Panc1 (cell line): Measurements from ENCODE around the gene DNAJC18. TPM values are rescaled to one million over a fixed set of nuclear protein-coding genes. Genes with fewer than 3 reads are reported as not detected.

Source experiments
- ATAC-seq: fragments of 200-7000 bp; cut with Tn5 transposase; 2 replicates; pipeline ENCODE4 v1.9.1; 2020; ENCODE audit warnings: mild to moderate bottlenecking, moderate library complexity
- BruUV-seq: library from RNA; stranded (reverse); fragments of 400-500 nt; replicated peaks from 2 replicates; lab custom pipeline; 2021; lab: Mats Ljungman, UMichigan
- CTCF ChIA-PET: fragments of 300-600 bp; sonication (Branson Sonifier 250); formaldehyde crosslinking; loops from one replicate; lab custom pipeline; 2022; ENCODE audit warnings: antibody characterized with exemption; lab: Charles Lee
- POLR2A ChIA-PET: fragments of 300-600 bp; sonication (Branson Sonifier 250); formaldehyde crosslinking; loops from one replicate; lab custom pipeline; 2022; ENCODE audit warnings: antibody characterized with exemption; lab: Charles Lee
- DNase-seq: peaks from one replicate; pipeline ENCODE4 v3.0.0-alpha.2; 2010; ENCODE audit warnings: low read depth, low spot score
- H3K27ac ChIP-seq: 2 replicates; pipeline ENCODE4 v1.5.1; 2011; ENCODE audit warnings: mild to moderate bottlenecking, low read length, inconsistent platforms
- H3K27me3 ChIP-seq: fragments of 200-500 bp; sonication (Bioruptor generic); 2 replicates; pipeline ENCODE4 v1.6.0; 2014; ENCODE audit warnings: low read length, inconsistent platforms; ENCODE audit not compliant: control insufficient read depth, insufficient read depth
- H3K36me3 ChIP-seq: fragments of 200-500 bp; sonication (Bioruptor generic); 2 replicates; pipeline ENCODE4 v1.5.1; 2014; ENCODE audit warnings: inconsistent platforms, mild to moderate bottlenecking, low read length, moderate library complexity; ENCODE audit not compliant: control insufficient read depth, insufficient read depth
- H3K4me1 ChIP-seq: 2 replicates; pipeline ENCODE4 v1.5.1; 2011; ENCODE audit warnings: inconsistent platforms, mild to moderate bottlenecking, low read length, moderate library complexity; ENCODE audit not compliant: control insufficient read depth, insufficient read depth
- H3K4me3 ChIP-seq, 2 experiments: 2 replicates each; pipeline ENCODE4 v1.5.1; 2011 to 2012; ENCODE audit warnings: low read depth in 2 of 2, low read length in 2 of 2, mild to moderate bottlenecking in 2 of 2, inconsistent platforms in 1 of 2, moderate library complexity in 1 of 2
- H3K9me3 ChIP-seq: fragments of 200-500 bp; sonication (Bioruptor generic); 2 replicates; pipeline ENCODE4 v1.5.1; 2014; ENCODE audit warnings: low read depth, mild to moderate bottlenecking, inconsistent platforms, low read length, moderate library complexity; ENCODE audit not compliant: control insufficient read depth, insufficient read depth
- POLR2AphosphoS5 ChIP-seq: IDR thresholded peaks from 2 replicates; pipeline ENCODE4 v1.6.1; 2012; ENCODE audit warnings: mild to moderate bottlenecking, low read depth, low read length, moderate library complexity
- SIN3A ChIP-seq: IDR thresholded peaks from 2 replicates; pipeline ENCODE4 v1.6.1; 2012; ENCODE audit warnings: low read depth, mild to moderate bottlenecking, low read length, moderate library complexity, borderline replicate concordance; ENCODE audit not compliant: insufficient read depth
- TCF7L2 ChIP-seq: IDR thresholded peaks from 2 replicates; pipeline ENCODE4 v1.6.1; 2011; ENCODE audit warnings: mild to moderate bottlenecking, low read depth, low read length, inconsistent platforms
- in situ Hi-C: cut with HindIII; loops from 2 replicates; pipeline ENCODE4 v1.10.0; 2016; ENCODE audit warnings: low sequenced_read_pairs, low pct_unique_long_range_greater_than_20kb
- intact Hi-C: fragments of 100-400 bp; cut with micrococcal nuclease; formaldehyde crosslinking; loops from one replicate; pipeline ENCODE4 v1.10.0; 2022; ENCODE audit not compliant: unreplicated experiment
- total RNA-seq: library from RNA; stranded (reverse); gene quantifications from one replicate; pipeline ENCODE4 v1.2.1, GENCODE V29; 2021; ENCODE audit not compliant: unreplicated experiment
- TF ChIP-seq, protein P1 (sequence below), 2 experiments: IDR thresholded peaks; 2 replicates each; pipeline ENCODE4 v1.6.1; 2011 to 2012; ENCODE audit warnings: low read depth in 2 of 2, control low read depth in 1 of 2, low read length in 1 of 2, mild to moderate bottlenecking in 1 of 2, moderate library complexity in 1 of 2; ENCODE audit not compliant: insufficient read depth in 1 of 2
- TF ChIP-seq, protein P2 (sequence below): fragments of 450-650 bp; IDR thresholded peaks from 2 replicates; pipeline ENCODE4 v1.5.1; 2017; ENCODE audit warnings: mild to moderate bottlenecking

Gene DNAJC18
- total RNA-seq, 1 experiment from 2014 or later = 8.8 TPM

DNA sequence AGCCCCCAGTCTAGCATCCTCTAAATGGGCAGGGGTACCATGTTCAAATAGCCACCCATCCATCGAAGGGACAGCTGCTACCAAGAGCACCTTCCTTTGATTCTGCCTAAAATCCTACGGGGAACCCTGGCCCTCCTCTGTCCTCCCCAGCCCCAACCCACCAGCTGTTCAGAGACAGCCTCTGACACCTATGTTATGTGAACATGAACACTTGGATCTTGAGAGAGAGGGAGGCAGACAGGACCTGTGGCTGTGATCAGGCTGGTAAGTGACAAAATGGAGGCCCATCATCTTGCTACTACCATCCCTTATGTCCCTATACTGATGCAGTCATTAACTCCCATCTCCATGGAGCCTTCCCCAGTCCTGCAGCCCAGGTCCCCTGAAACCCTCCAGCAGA is 64.4 kb downstream of the DNAJC18 start:
- in situ Hi-C loops = no loop called here
- DNase-seq = no peak
- Histone ChIP-seq H3K4me3 (no peak overlapping the region), H3K36me3 (peaks cover 7% of the 10 kb centered on the region; the same call in 1 of the 2 replicates), H3K4me1 (peaks cover 9% of the 10 kb centered on the region), H3K27me3 (no peaks in the 10 kb centered on the region), H3K9me3 (no peaks in the 10 kb centered on the region), H3K27ac (no peak overlapping the region)
- ChIA-PET CTCF (no interaction called here), POLR2A (no interaction called here)
- TF ChIP-seq SIN3A = no peak
- TF ChIP-seq, protein P1, sequence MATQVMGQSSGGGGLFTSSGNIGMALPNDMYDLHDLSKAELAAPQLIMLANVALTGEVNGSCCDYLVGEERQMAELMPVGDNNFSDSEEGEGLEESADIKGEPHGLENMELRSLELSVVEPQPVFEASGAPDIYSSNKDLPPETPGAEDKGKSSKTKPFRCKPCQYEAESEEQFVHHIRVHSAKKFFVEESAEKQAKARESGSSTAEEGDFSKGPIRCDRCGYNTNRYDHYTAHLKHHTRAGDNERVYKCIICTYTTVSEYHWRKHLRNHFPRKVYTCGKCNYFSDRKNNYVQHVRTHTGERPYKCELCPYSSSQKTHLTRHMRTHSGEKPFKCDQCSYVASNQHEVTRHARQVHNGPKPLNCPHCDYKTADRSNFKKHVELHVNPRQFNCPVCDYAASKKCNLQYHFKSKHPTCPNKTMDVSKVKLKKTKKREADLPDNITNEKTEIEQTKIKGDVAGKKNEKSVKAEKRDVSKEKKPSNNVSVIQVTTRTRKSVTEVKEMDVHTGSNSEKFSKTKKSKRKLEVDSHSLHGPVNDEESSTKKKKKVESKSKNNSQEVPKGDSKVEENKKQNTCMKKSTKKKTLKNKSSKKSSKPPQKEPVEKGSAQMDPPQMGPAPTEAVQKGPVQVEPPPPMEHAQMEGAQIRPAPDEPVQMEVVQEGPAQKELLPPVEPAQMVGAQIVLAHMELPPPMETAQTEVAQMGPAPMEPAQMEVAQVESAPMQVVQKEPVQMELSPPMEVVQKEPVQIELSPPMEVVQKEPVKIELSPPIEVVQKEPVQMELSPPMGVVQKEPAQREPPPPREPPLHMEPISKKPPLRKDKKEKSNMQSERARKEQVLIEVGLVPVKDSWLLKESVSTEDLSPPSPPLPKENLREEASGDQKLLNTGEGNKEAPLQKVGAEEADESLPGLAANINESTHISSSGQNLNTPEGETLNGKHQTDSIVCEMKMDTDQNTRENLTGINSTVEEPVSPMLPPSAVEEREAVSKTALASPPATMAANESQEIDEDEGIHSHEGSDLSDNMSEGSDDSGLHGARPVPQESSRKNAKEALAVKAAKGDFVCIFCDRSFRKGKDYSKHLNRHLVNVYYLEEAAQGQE (IDR thresholded peaks at IDR 0.05; ENCODE audit: insufficient read depth in 1 of 2, low read depth in 2 of 2, low read length in 1 of 2) = no peak
- TF ChIP-seq POLR2AphosphoS5 = no peak
- TF ChIP-seq, protein P2, sequence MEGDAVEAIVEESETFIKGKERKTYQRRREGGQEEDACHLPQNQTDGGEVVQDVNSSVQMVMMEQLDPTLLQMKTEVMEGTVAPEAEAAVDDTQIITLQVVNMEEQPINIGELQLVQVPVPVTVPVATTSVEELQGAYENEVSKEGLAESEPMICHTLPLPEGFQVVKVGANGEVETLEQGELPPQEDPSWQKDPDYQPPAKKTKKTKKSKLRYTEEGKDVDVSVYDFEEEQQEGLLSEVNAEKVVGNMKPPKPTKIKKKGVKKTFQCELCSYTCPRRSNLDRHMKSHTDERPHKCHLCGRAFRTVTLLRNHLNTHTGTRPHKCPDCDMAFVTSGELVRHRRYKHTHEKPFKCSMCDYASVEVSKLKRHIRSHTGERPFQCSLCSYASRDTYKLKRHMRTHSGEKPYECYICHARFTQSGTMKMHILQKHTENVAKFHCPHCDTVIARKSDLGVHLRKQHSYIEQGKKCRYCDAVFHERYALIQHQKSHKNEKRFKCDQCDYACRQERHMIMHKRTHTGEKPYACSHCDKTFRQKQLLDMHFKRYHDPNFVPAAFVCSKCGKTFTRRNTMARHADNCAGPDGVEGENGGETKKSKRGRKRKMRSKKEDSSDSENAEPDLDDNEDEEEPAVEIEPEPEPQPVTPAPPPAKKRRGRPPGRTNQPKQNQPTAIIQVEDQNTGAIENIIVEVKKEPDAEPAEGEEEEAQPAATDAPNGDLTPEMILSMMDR = no peak
- TF ChIP-seq TCF7L2 = no peak
- BruUV-seq = no TSS peak
- ATAC-seq = no peak
- intact Hi-C loops = no loop called here

- ChIA-PET CTCF (no interaction called here), POLR2A (no interaction called here)
- Histone ChIP-seq H3K4me1 (peaks cover 9% of the 10 kb centered on the region), H3K9me3 (no peaks in the 10 kb centered on the region), H3K27me3 (no peaks in the 10 kb centered on the region), H3K36me3 (peaks cover 22% of the 10 kb centered on the region), H3K4me3 (no peak overlapping the region), H3K27ac (no peak overlapping the region)
- no peak for TF ChIP-seq TCF7L2
- TF ChIP-seq, protein P2 = no peak
- no peak for TF ChIP-seq SIN3A
- TF ChIP-seq, protein P1 (IDR thresholded peaks at IDR 0.05; ENCODE audit: insufficient read depth in 1 of 2, low read depth in 2 of 2, low read length in 1 of 2) = no peak
- TF ChIP-seq POLR2AphosphoS5 = no peak
- ATAC-seq (no peak), DNase-seq (no peak)
- intact Hi-C loops = no loop called here
- in situ Hi-C loops = no loop called here
- no TSS peak for BruUV-seq
Measured at GRCh38 chr5:139371482-139372435, 67.6 kb downstream of the DNAJC18 start.
